Fibroblast of villous mesenchyme (primary cell): ENCODE measurements around the gene MTA2. TPM values are rescaled to one million over a fixed set of nuclear protein-coding genes. Genes with fewer than 3 reads are reported as not detected.

Source experiments
- DNase-seq: peaks from one replicate; pipeline ENCODE4 v3.0.0-alpha.2; 2010; ENCODE audit warnings: low read depth
- H3K4me3 ChIP-seq: 2 replicates; pipeline ENCODE4 v1.5.1; 2011; ENCODE audit warnings: low read depth, mild to moderate bottlenecking, low read length
- CTCF ChIP-seq: IDR thresholded peaks from 2 replicates; pipeline ENCODE4 v1.5.1; 2012; ENCODE audit warnings: low read depth, mild to moderate bottlenecking, low read length; ENCODE audit not compliant: insufficient read depth
- total RNA-seq: library from RNA; depleted of rRNA; stranded (reverse); fragments of >200 nt; gene quantifications from 2 replicates; pipeline ENCODE4 v1.2.3, GENCODE V29; 2012

Gene MTA2
- total RNA-seq, 1 donor = 197 TPM

DNA sequence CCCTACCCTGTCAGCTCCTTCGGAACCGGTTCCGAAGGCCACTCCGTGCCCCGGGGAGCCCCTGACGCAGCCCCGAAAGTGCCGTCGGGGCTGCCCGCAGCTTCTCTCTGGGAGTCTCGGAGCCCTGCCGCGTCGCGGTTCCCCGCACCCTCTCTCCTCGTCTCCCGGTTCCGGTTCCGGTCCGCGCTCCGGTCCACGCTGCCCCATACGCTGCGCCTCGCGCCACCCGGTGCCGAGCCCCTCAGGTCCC lies 618 bp downstream of the MTA2 start:
- TF ChIP-seq CTCF = no peak
- peak overlapping the region; percentile 92 for H3K4me3 ChIP-seq
- DNase-seq = no peak

GRCh38 chr11:62600367-62601121 lies 1.1 kb downstream of the MTA2 start:
- DNase-seq = no peak
- no peak for TF ChIP-seq CTCF
- H3K4me3 ChIP-seq = peak overlapping the region; percentile 92

DNA sequence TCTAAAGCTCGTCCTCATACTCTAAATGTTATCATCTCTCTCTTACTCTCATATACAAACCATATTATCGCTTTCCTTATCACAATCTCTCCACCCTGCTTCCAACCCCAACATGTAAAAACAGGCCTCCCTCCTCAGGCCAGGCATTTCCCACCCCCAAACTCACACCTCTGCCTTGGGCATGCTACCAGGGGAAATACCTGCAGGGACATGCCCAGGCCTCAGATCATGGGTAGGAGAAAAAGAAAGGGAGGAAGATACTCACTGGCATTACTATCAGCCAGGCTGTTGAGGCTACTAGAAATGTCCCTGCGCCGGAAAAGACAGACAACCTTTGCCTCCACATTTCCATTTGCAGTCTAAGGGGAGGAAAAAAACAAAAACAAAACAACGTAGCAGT lies 1.8 kb downstream of the MTA2 start:
- H3K4me3 ChIP-seq = peak overlapping the region; percentile 92
- no peak for DNase-seq
- TF ChIP-seq CTCF = no peak

- TF ChIP-seq CTCF = no peak
- H3K4me3 ChIP-seq = peak overlapping the region; percentile 92
Observed at GRCh38 chr11:62599069-62599696, 2.5 kb downstream of the MTA2 start.

DNA sequence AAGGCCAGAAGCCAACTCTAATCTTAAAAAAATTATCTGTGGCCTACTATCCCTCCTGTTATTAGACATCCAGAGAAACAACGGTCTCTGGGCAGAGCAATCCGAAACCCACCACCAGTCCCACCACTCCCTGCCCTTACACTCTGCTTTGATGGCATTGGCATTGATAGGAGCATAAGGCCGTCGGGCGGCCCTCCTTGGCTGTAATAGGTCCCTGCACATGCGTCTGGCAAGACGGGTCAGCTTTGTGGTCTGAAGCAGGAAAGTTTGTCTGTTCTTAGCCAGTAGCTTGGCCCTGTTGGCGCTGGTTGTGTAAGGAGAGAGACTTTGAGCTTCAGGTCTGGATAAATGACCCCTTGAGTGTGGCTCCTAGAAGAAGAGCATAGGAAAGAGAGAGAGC lies 6.5 kb downstream of the MTA2 start:
- DNase-seq = no peak
- H3K4me3 ChIP-seq = no peak overlapping the region
- TF ChIP-seq CTCF = no peak

More at GRCh38 chr11:62599069-62599696, 2.5 kb downstream of the MTA2 start:
- peak; percentile 99 for DNase-seq

DNA sequence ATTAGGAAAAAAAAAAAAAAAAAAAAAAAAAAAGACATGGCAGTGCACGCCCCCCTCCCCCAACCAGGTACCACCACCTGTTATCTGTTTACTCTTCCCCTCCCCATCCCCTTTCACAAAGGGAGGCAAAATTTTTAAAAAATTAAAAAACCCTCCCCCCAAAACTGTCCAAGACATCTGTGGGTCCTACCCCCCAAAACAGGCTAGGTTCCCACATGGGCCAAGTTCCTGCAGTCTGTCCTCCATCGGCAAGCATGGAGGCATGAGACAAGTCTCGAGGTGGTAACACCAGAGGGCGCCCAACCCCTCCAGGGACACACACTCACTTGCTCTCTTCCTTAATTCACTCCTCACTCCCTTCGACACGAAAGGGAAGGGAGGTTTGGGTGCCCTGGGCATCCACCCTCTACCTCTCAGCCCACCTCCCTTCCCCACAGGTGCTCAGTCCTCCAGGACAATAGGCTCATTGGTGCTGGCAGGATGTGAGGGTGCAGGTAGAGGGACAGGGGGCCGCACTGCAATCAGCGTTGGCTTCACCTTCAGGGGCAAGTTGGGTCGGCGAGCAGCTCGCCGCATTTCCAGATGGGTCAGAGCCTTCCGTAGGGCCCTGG lies 8.1 kb downstream of the MTA2 start:
- no peak overlapping the region for H3K4me3 ChIP-seq
- peak; percentile 69 for TF ChIP-seq CTCF
- peak; percentile 81 for DNase-seq
